ENCODE measurements around the gene FOXO6.

The FOXO6 gene

DNA sequence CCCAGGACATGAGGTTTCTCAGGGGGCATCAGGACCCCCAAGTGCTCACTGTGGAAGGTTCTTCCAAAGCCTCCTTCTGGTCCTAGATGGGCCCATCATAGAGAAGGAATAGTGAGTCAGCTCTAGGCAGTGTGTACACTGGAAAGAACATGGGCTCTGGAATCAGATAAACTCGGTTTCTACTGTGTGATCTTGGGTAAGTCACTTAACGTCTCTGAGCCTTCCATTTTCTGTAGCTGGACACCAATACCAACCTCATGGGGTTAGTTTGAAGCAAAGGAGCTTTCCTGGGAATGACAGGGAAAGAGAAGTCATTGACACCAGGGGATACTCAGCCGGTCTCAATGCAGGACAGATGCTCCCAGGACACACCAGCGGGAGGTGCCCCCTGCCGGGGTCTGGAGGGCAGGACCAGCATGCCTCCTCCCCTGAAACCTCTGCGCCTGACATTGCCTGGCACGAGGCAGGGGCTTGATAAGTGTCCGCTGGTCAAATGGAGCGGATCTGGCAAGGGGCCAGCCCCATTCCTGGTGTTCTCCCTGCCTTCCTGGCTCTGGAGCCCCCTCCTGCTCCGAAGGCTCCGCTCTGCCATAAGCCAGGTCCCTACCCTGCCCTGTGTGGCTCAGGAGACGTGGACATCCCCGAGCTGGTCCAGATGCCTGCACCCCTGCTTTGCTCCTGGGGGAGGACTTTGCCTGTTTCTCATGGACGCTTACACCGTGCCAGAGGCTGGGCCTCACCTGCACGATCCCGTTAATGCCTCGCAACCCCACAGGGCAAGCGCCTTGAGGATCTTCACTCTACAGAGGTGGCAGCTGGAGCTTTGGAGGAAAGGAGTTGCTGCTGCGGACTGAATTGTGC, 70.5 kb downstream of the FOXO6 start:
- peak overlapping the region; percentile 82 for H3K27ac ChIP-seq
- ChIA-PET POLR2A (ENCODE audit: low non-redundant PET) (interaction anchor here (0.6 kb wide), 1 partner anchor 52 kb away, joined by 3 read pairs; no protein-coding TSS in a partner anchor), CTCF (interaction anchor here (0.6 to 1.9 kb wide), 9 partner anchors 11 to 1097 kb away, joined by 3 to 9 read pairs (median 4); no protein-coding TSS in a partner anchor)

More for the DNA sequence above, 70.5 kb downstream of the FOXO6 start:
- no peak for TF ChIP-seq CTCF (conservative IDR thresholded peaks at IDR 0.05; ENCODE audit: low read depth)
- no peak for DNase-seq (ENCODE audit: low spot score)

All from RWPE1 (cell line).